PC-3 (cell line): ENCODE data around the gene DIAPH2. TPM values are rescaled to one million over a fixed set of nuclear protein-coding genes. Genes with fewer than 3 reads are reported as not detected.

Experiments
- ATAC-seq: fragments of 200-7000 bp; cut with Tn5 transposase; 2 replicates; pipeline ENCODE4 v1.9.1; 2020; ENCODE audit warnings: mild to moderate bottlenecking, moderate library complexity
- BruUV-seq: library from RNA; stranded (reverse); fragments of 400-500 nt; replicated peaks from 2 replicates; lab custom pipeline; 2021; lab: Mats Ljungman, UMichigan
- CTCF ChIA-PET: fragments of 300-600 bp; sonication (Branson Sonifier 250); formaldehyde crosslinking; loops from one replicate; lab custom pipeline; 2022; ENCODE audit warnings: antibody characterized with exemption; lab: Charles Lee
- POLR2A ChIA-PET: fragments of 300-600 bp; sonication (Branson Sonifier 250); formaldehyde crosslinking; loops from one replicate; lab custom pipeline; 2022; ENCODE audit warnings: antibody characterized with exemption; ENCODE audit not compliant: unreplicated experiment; lab: Charles Lee
- DNase-seq: peaks from one replicate; pipeline ENCODE4 v3.0.0-alpha.2; 2015
- H2AFZ ChIP-seq: fragments of 300-600 bp; sonication (generic); 2 replicates; pipeline ENCODE4 v1.6.0; 2016; ENCODE audit warnings: antibody characterized with exemption, low read length
- H3F3A ChIP-seq: fragments of 300-600 bp; sonication (generic); one replicate; pipeline ENCODE4 v1.6.0; 2017; ENCODE audit warnings: antibody characterized with exemption, low read length, control low read depth, mild to moderate bottlenecking; ENCODE audit not compliant: unreplicated experiment
- H3K27ac ChIP-seq: fragments of 300-600 bp; sonication (generic); 2 replicates; pipeline ENCODE4 v1.5.1; 2016; ENCODE audit warnings: mild to moderate bottlenecking, low read length
- H3K27me3 ChIP-seq: fragments of 300-600 bp; sonication (generic); 2 replicates; pipeline ENCODE4 v1.6.1; 2016; ENCODE audit warnings: low read length, mixed read lengths
- H3K36me3 ChIP-seq: fragments of 300-600 bp; sonication (generic); 2 replicates; pipeline ENCODE4 v1.6.1; 2016; ENCODE audit warnings: low read depth, mixed run types, low read length, mixed read lengths
- H3K4me1 ChIP-seq: fragments of 300-600 bp; sonication (generic); 2 replicates; pipeline ENCODE4 v1.5.1; 2016; ENCODE audit warnings: low read length; ENCODE audit not compliant: insufficient read depth
- H3K4me2 ChIP-seq: fragments of 300-600 bp; sonication (generic); 2 replicates; pipeline ENCODE4 v1.6.0; 2016; ENCODE audit warnings: low read length
- H3K4me3 ChIP-seq: fragments of 300-600 bp; sonication (generic); 2 replicates; pipeline ENCODE4 v1.5.1; 2016; ENCODE audit warnings: mild to moderate bottlenecking, low read length, mixed read lengths
- H3K79me2 ChIP-seq: fragments of 300-600 bp; sonication (generic); 2 replicates; pipeline ENCODE4 v1.6.1; 2017; ENCODE audit warnings: low read length, mixed read lengths
- H3K9ac ChIP-seq: fragments of 300-600 bp; sonication (generic); 2 replicates; pipeline ENCODE4 v1.6.0; 2016; ENCODE audit warnings: mild to moderate bottlenecking, low read length
- H3K9me2 ChIP-seq: fragments of 300-600 bp; sonication (generic); replicated peaks from 2 replicates; pipeline ENCODE4 v1.6.1; 2016; ENCODE audit warnings: mixed run types, low read length, mixed read lengths
- H3K9me3 ChIP-seq: fragments of 300-600 bp; sonication (generic); 2 replicates; pipeline ENCODE4 v1.6.1; 2016; ENCODE audit warnings: low read length, mixed read lengths
- H4K20me1 ChIP-seq: fragments of 300-600 bp; sonication (generic); 2 replicates; pipeline ENCODE4 v1.6.1; 2016; ENCODE audit warnings: low read length, mixed read lengths
- CTCF ChIP-seq: fragments of 300-600 bp; sonication (generic); conservative IDR thresholded peaks from 2 replicates; pipeline ENCODE4 v1.5.1; 2017; ENCODE audit warnings: antibody characterized with exemption, low read depth, mild to moderate bottlenecking, low read length
- EZH2 ChIP-seq: fragments of 300-600 bp; sonication (generic); IDR thresholded peaks from one replicate; pipeline ENCODE4 v1.6.1; 2017; ENCODE audit warnings: antibody characterized with exemption, mild to moderate bottlenecking, low read length; ENCODE audit not compliant: unreplicated experiment
- EZH2phosphoT487 ChIP-seq: fragments of 300-600 bp; sonication (generic); IDR thresholded peaks from 2 replicates; pipeline ENCODE4 v1.6.1; 2018; ENCODE audit warnings: mild to moderate bottlenecking, antibody characterized with exemption, low read length, borderline replicate concordance
- intact Hi-C: fragments of 100-400 bp; cut with micrococcal nuclease; formaldehyde crosslinking; loops from 2 replicates; pipeline ENCODE4 v1.9.0; 2023
- total RNA-seq: library from RNA; depleted of rRNA; stranded (reverse); fragments of >200 nt; gene quantifications from 2 replicates; pipeline ENCODE4 v1.2.3, GENCODE V29; 2014

The DIAPH2 gene
- total RNA-seq, 1 experiment from 2014 or later: 15.1 TPM

- peak overlapping the region; percentile 19; the same call in 1 of the 2 replicates for H3K4me3 ChIP-seq
- H3K27ac ChIP-seq: no peak overlapping the region; the same call in 1 of the 2 replicates
- H3K79me2 ChIP-seq: no peaks in the 10 kb centered on the region
- no peaks in the 10 kb centered on the region for H3F3A ChIP-seq
- DNase-seq (peak; percentile 82), ATAC-seq (peak; percentile 99)
- no peaks in the 10 kb centered on the region for H4K20me1 ChIP-seq
- no TSS peak for BruUV-seq
- H3K36me3 ChIP-seq: no peaks in the 10 kb centered on the region
- peak overlapping the region; percentile 61 for H3K4me2 ChIP-seq
- H3K27me3 ChIP-seq: no peaks in the 10 kb centered on the region
- H3K9me2 ChIP-seq: no peaks in the 10 kb centered on the region
- POLR2A ChIA-PET: interaction anchor here (0.6 kb wide), 1 partner anchor 29 kb away, joined by 3 read pairs; no protein-coding TSS in a partner anchor
- TF ChIP-seq EZH2: no peak
- TF ChIP-seq EZH2phosphoT487: no peak
- TF ChIP-seq CTCF: no peak
- no peak overlapping the region for H3K9ac ChIP-seq
- CTCF ChIA-PET: no interaction called here
- no peaks in the 10 kb centered on the region for H3K9me3 ChIP-seq
- peaks cover 11% of the 10 kb centered on the region for H3K4me1 ChIP-seq
- peak overlapping the region; percentile 37 for H2AFZ ChIP-seq
- intact Hi-C loops: no loop called here
Observed at GRCh38 chrX:97616883-97617530, 932.4 kb downstream of the DIAPH2 start.

GRCh38 chrX:97619499-97619898 is 934.9 kb downstream of the DIAPH2 start:
- Histone ChIP-seq H3K9me2 (no peaks in the 10 kb centered on the region), H3K4me1 (peaks cover 11% of the 10 kb centered on the region), H4K20me1 (no peaks in the 10 kb centered on the region), H3K36me3 (no peaks in the 10 kb centered on the region), H3K27me3 (no peaks in the 10 kb centered on the region), H3K27ac (no peak overlapping the region), H3K4me3 (no peak overlapping the region), H3K4me2 (no peak overlapping the region), H3K79me2 (no peaks in the 10 kb centered on the region), H3F3A (no peaks in the 10 kb centered on the region), H3K9ac (no peak overlapping the region), H3K9me3 (no peaks in the 10 kb centered on the region), H2AFZ (no peak overlapping the region)
- BruUV-seq: no TSS peak
- ATAC-seq (no peak), DNase-seq (no peak)
- POLR2A ChIA-PET: no interaction called here
- intact Hi-C loops: no loop called here
- TF ChIP-seq EZH2 (no peak), CTCF (no peak), EZH2phosphoT487 (no peak)
- CTCF ChIA-PET: interaction anchor here (0.6 kb wide), 1 partner anchor 113 kb away, joined by 3 read pairs; no protein-coding TSS in a partner anchor

- no peak for DNase-seq
- Histone ChIP-seq H3K4me3 (no peak overlapping the region), H3K36me3 (no peaks in the 10 kb centered on the region), H3K9ac (no peak overlapping the region), H3K9me3 (no peaks in the 10 kb centered on the region), H3K4me1 (peaks cover 5% of the 10 kb centered on the region), H3K4me2 (no peak overlapping the region), H3K9me2 (no peaks in the 10 kb centered on the region), H3F3A (no peaks in the 10 kb centered on the region), H3K79me2 (no peaks in the 10 kb centered on the region), H2AFZ (no peak overlapping the region), H4K20me1 (no peaks in the 10 kb centered on the region), H3K27ac (no peak overlapping the region), H3K27me3 (no peaks in the 10 kb centered on the region)
- POLR2A ChIA-PET: no interaction called here
- no TSS peak for BruUV-seq
- CTCF ChIA-PET: no interaction called here
- intact Hi-C loops: no loop called here
- TF ChIP-seq EZH2 (no peak), EZH2phosphoT487 (no peak), CTCF (no peak)
- ATAC-seq: no peak
Observed at GRCh38 chrX:97622111-97622510, 937.5 kb downstream of the DIAPH2 start.
